RWPE1 (cell line): ENCODE data around the gene CAND1.
A peak's percentile ranks its signal among the peaks of the same experiment; 100 is the strongest.

Source experiments
- CTCF ChIA-PET: fragments of 350-600 bp; sonication (Branson Sonifier 250); formaldehyde crosslinking; extraction: SDS; loops from one replicate; lab custom pipeline; 2021; lab: Yijun Ruan, JAX
- POLR2A ChIA-PET: fragments of 400-600 bp; formaldehyde crosslinking; extraction: SDS; loops from one replicate; lab custom pipeline; 2020; ENCODE audit warnings: antibody characterized with exemption; ENCODE audit not compliant: low non-redundant PET; lab: Yijun Ruan, JAX
- DNase-seq: peaks from one replicate; pipeline ENCODE4 v3.0.0; 2012; ENCODE audit warnings: low spot score
- H3K27ac ChIP-seq: fragments of 450-650 bp; 2 replicates; pipeline ENCODE4 v1.5.1; 2017
- CTCF ChIP-seq: fragments of 450-650 bp; conservative IDR thresholded peaks from 2 replicates; pipeline ENCODE4 v1.5.1; 2017; ENCODE audit warnings: low read depth, mild to moderate bottlenecking

Gene CAND1

GRCh38 chr12:67268896-67269632 lies at the start of gene CAND1:
Gene CAND1 (plus strand): TSS chr12:67269358. CDS start chr12:67269718, 360 bp downstream.
- DNase-seq = peak; percentile 95
- peak within 1 kb of the TSS; percentile 99 for H3K27ac ChIP-seq
- no peak for TF ChIP-seq CTCF
- CTCF ChIA-PET = interaction anchor here (0.6 to 1.2 kb wide), 4 partner anchors 55 to 1099 kb away, joined by 3 to 4 read pairs (median 3); no protein-coding TSS in a partner anchor
- POLR2A ChIA-PET = interaction anchor here (0.5 kb wide), 1 partner anchor 619 kb away, joined by 3 read pairs; no protein-coding TSS in a partner anchor

GRCh38 chr12:67220065-67220464 lies 49.1 kb upstream of the CAND1 start:
- TF ChIP-seq CTCF = no peak
- no peak overlapping the region for H3K27ac ChIP-seq
- DNase-seq = peak; percentile 19
- ChIA-PET POLR2A (no interaction called here), CTCF (interaction anchor here (0.6 to 1.6 kb wide), 10 partner anchors 18 to 341 kb away, joined by 3 to 9 read pairs (median 4); no protein-coding TSS in a partner anchor)

- peak; percentile 35 for TF ChIP-seq CTCF
- DNase-seq = peak; percentile 23
- POLR2A ChIA-PET = no interaction called here
Observed at GRCh38 chr12:67222302-67222701, 46.9 kb upstream of the CAND1 start.

GRCh38 chr12:67223225-67223624 lies 45.9 kb upstream of the CAND1 start:
- ChIA-PET POLR2A (no interaction called here), CTCF (interaction anchor here (1.1 kb wide), 1 partner anchor 9 kb away, joined by 3 read pairs; no protein-coding TSS in a partner anchor)
- no peak overlapping the region for H3K27ac ChIP-seq
- no peak for DNase-seq
- TF ChIP-seq CTCF = no peak

More at GRCh38 chr12:67222302-67222701, 46.9 kb upstream of the CAND1 start:
- CTCF ChIA-PET = interaction anchor here (0.5 to 1.1 kb wide), 11 partner anchors 10 to 982 kb away, joined by 3 to 9 read pairs (median 4); no protein-coding TSS in a partner anchor
- no peak overlapping the region for H3K27ac ChIP-seq

- TF ChIP-seq CTCF = no peak
- H3K27ac ChIP-seq = no peak overlapping the region
- ChIA-PET CTCF (no interaction called here), POLR2A (no interaction called here)
- no peak for DNase-seq
Observed at GRCh38 chr12:67237231-67237630, 31.9 kb upstream of the CAND1 start.

- ChIA-PET POLR2A (no interaction called here), CTCF (interaction anchor here (0.6 kb wide), 1 partner anchor 30 kb away, joined by 3 read pairs; no protein-coding TSS in a partner anchor)
- no peak overlapping the region for H3K27ac ChIP-seq
- no peak for TF ChIP-seq CTCF
- no peak for DNase-seq
Observed at GRCh38 chr12:67239061-67239460, 30.1 kb upstream of the CAND1 start.
